Stimulated activated CD4-positive, alpha-beta T cell treated with anti-CD3 and anti-CD28 coated beads, Interleukin-15, amount 100 ng/mL, for 1 hour (primary cell): ENCODE measurements around the gene ZCCHC18.

ENCODE experiments used
- DNase-seq, 2 donors: peaks; one replicate each; pipeline ENCODE4 v3.0.0-alpha.2; 2020; ENCODE audit warnings: low read depth in 1 of 2, low spot score in 1 of 2

The ZCCHC18 gene

DNA sequence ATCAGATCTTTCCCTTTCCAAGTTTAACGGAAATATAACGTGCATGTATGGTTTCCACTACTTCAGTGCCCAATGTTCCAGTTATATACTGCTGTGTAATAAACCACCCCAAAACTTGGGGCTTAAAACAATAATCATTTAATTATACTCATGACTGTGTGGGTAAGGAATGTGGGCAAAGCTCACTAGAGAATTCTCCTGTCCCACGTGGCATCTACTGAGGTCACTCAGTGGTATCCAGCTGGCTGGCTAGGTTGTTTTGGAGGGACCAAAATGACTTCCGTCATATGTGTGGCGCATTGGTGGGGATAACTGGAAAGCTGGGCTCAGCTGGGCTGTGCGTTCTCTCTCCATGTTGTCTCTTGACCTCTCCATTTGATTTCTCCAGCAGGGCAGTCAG, 18.5 kb downstream of the ZCCHC18 start:
- no peak for DNase-seq

DNA sequence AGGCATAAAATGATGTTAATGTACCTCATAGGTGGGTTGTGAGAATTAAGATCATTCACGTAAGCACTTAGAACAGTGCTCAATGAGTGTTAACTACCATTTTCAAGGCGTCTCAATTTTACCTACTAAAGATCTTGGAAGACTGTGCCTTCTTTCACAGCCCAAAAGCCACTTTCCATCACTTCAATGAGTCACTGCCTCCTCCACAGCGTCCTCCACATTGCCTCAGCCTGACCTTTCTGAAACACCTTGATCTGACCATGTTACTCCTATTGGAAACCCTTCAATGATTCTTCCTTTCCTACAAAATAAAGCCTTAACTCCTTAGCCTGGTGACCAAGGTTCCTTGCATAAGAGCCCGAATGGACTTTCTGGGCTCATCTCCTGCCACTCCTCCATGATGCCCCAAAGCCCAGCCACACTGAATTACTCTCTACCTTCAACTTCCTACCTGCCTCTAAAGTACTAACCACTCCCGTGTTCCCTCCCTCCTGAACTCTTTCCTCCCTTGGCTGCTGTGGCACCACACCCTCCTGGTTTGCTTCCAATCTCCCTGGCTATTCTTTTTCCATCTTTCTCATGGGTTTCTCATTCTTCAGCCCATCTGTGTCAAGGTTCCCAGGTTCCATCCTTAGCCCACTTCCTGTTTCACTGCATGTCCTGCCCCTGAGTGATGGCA, 22.4 kb downstream of the ZCCHC18 start:
- DNase-seq, result no peak

DNA sequence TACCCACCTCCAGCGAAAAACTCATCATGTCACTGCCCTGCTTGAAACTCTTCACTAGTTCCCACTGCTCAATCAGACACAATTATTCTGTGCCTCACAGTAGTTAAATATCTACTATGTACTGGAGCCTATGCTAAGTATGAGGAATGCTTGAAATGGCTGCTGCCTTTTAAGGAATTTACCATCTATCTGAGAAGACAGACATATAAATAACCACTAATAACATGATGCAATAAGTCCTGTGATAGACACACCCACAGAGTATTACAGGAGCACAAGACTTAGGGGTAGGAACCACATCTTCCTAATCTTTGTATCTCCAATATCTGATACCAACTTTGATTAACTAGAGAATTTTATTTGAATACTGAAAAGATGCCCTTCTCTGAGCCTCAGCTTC, 23.4 kb downstream of the ZCCHC18 start:
- DNase-seq, result no peak

DNA sequence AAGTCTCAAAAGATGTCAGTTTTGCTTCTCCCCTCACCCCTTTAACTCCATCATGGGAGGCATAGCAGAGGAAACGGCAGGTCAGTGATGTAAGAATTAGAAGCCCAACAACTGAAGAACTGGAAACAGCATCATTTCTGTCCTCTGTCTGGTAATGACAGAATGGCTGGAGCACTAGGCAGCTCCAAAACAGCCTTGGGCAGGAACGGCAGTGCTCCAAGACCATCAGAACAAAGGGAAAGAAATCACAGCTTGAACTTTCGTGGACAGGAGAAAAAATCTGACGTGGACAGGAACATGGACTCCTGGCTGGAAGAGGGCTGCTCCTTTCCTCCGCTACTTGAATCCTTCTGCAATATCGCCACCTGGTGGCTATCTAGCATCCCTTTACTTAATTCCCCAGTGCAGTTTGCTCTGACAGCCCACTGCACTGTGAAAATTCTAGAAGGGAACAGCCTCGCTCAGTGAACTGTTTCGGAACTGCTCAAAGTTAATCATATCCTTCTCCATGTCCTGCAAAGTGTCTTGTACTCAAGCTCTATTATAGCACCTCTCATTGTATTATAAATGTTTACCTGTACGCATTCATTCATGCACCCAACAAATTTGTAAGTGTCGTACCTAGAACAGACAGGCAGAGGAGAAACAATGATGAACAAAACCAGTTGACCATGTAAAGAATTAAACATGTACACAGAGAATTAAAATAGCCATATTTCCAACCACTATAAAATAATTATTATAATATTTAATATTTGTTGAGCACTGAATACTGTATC, 24.1 kb downstream of the ZCCHC18 start:
- DNase-seq, result peak in 1 of 2 donors; percentile 2

DNA sequence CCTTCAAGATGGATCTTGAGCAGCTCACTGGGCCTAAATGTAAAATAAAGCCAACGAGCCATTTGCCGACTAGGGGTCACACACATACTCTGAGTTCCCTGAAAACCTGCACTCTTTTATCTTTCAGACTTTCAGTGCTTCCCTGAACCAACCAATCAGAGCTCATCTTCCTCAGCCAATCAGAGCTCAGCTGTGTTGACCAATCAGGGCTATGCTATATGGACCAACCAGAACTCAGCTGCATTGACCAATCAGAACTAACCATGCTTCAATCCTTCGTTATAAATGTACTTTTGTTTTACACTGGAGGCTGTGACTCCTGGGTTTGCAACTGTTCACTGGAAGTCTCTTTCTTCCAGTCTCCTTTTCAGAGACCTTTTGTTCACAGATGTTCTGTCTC, 25.2 kb downstream of the ZCCHC18 start:
- DNase-seq, result no peak

DNA sequence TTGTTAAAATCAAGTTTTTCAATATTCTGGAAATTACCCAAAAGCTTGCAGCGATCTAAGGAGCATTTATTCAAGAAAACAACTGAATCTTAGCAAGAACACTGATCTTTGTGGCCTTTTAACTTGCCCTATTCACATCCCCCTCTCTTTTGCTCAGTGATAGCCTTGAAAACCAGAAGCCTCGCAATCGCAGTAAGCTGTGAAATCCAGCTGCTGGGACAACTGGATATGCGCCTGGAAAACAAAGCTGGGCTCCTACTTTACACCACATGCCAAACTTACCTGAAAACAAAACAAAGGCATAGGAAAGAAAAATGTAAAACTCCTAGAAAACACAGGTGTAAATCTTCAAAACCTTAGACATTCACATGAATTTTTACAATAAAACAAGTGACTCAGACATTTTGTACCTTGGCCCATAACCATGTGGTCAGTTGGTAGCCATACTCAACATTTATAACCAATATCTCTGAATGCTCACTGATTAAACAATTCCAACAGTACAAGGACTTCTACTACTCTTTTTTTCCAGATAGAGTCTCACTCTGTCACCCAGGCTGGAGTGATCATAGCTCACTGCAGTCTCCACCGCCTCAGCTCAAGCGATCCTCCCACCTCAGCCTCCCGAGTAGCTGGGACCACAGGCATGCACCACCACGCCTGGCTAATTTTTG, 28.9 kb downstream of the ZCCHC18 start:
- no peak for DNase-seq

DNA sequence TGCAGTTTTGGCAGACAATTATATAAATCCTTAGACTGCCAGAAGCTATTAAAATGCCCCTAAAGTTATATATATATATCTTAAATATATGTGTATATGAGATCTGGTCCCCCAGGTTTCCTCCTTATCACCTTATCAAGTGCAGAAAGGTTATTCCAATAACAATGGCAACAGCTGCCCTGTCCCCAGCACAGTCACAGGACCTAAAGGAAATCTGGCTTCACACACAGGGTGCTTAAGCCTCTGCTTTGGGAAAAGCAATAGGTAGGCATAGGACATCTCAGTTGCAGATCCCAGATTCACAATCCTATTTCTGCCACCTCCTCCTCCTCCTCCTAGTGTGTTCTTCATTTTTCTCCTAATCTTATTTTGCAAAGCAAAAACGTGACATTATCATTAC, 38.7 kb downstream of the ZCCHC18 start:
- DNase-seq, result no peak

DNA sequence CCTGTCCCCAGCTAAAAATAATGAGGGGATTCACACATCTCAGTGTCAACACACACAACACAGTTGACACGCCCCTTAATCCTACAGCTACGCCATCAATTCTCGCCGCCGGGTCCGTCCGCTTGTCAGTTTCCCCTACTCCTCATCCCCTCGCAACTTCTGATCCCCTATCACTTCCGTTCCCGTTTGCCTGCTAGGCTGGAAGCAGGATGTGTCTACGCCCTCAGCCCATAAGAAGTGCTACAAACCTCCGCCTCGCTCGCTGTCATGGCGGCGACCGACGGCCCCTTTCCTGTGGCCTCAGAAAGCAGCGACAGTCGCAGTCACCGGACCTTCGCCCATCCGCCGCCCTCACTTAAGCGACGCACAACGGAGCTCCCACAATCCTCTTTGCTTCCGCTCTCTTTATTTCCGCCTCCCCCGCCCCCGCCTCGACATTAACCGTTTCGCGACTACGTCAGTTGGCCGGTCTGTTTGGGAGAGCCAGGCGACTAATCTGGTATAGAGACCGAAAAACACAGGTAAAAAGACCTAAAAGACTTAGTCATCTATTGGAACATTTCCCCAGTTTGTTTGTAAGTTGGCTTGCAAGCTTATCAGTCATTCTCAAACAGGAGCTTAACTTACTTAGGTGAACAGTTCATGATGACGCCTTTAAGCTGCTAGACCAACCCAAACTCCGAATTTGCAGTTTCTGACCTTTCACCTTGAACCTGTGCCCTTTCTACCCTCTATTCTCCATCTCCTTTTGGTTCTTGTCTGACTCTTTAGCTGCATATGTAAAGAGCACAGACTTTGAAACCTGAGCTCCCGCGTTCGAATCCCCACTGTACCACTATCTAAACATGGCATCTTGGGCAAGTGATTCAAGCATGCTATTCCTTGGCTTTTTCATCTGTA, 44.6 kb downstream of the ZCCHC18 start, which contains the start of gene SLC25A53:
TSS of gene SLC25A53 (minus strand) at position 380 of the 900 bp plus-strand sequence. CDS start 51,752 bp downstream, outside the sequence.
- peak; percentile 36 to 55 for DNase-seq
